Measurements from ENCODE around the gene PTX4.

Gene PTX4

DNA sequence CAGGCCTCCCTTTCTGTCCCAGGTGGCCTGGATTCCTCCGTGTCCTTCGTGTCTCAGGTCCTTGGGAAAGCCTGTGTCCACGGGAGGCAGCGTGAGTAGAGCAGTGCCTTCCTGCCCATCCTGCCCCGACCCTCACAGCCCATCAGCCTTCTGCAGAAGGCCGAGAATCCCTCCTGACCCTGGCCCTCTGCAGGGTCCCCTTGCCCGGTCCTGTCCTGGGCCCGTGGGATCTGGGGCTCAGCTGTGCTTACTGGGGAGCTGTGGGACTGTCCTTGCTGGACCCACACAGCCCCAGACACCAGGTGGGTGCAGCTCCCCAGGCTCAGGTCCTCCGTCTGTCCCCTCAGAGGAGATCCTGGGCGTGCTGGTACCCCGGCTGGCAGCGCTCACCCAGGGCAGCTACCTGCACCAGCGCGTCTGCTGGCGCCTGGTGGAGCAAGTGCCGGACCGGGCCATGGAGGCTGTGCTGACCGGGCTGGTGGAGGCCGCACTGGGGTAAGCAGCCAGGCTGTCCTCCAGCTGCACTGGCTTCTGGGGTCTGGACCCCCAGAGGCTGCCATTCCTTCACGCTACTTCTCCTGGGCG lies 8.4 kb upstream of the PTX4 start:
- Histone ChIP-seq H3K9ac (ENCODE audit: low read length in 2 of 2) (no peak overlapping the region), H3K27me3 (ENCODE audit: control insufficient read depth in 1 of 2, insufficient read depth in 2 of 2, low read length in 2 of 2) (no peaks in the 10 kb centered on the region), H3K36me3 (ENCODE audit: control insufficient read depth in 2 of 2, insufficient read depth in 2 of 2, low read length in 2 of 2) (peaks cover 6 to 40% of the 10 kb centered on the region in 2 donors), H3K9me3 (ENCODE audit: control insufficient read depth in 2 of 2, low read length in 2 of 2) (no peaks in the 10 kb centered on the region), H3K4me3 (ENCODE audit: low read length in 2 of 2) (no peak overlapping the region), H3K27ac (ENCODE audit: low read length) (no peak overlapping the region), H3K4me1 (ENCODE audit: control insufficient read depth, insufficient read depth, low read length) (peaks cover 24% of the 10 kb centered on the region)

DNA sequence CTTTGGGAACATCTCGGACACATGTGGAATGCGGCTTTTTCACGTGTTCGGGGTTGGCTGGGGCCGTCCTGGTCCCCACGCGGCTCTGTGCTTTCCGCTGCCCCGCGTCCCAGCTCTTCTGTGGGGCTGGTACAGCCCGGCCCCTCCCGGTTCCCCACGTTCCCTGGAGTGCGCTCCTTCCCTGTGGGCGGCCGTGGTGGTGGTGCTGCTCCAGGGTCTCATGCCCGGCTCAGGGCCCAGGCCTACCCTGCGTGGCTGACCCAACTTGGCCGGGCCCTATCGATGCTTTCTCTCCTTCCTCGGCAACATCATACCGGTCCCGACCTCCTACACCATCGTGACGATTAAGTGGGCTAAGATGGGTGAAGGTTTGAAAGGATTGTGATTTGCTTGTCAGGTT lies 7.7 kb upstream of the PTX4 start:
- Histone ChIP-seq H3K4me1 (ENCODE audit: control insufficient read depth, insufficient read depth, low read length) (peaks cover 24% of the 10 kb centered on the region), H3K4me3 (ENCODE audit: low read length in 2 of 2) (no peak overlapping the region), H3K27me3 (ENCODE audit: control insufficient read depth in 1 of 2, insufficient read depth in 2 of 2, low read length in 2 of 2) (no peaks in the 10 kb centered on the region), H3K27ac (ENCODE audit: low read length) (no peak overlapping the region), H3K9ac (ENCODE audit: low read length in 2 of 2) (no peak overlapping the region), H3K36me3 (ENCODE audit: control insufficient read depth in 2 of 2, insufficient read depth in 2 of 2, low read length in 2 of 2) (peaks cover 6 to 33% of the 10 kb centered on the region in 2 donors), H3K9me3 (ENCODE audit: control insufficient read depth in 2 of 2, low read length in 2 of 2) (no peaks in the 10 kb centered on the region)

DNA sequence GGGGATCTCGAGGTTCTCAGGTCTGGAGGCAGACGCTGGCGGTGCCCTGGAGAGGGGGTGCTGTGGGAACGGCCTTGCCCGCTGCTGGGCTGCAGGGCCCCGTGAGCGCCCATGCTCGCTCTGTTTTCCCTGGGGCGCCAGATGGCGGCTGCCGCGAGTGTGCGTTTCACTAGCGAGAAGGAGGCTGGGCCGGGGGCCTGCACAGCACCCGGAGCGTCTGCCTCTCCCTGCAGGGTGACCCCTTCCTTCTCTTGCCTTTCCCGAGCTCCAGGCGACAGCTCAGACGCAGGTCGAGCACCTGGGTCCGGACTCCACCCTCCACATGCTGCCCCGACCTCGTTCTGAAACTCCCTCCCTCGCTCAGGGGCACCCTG lies 7.1 kb upstream of the PTX4 start:
- Histone ChIP-seq H3K9ac (ENCODE audit: low read length in 2 of 2) (no peak overlapping the region), H3K4me1 (ENCODE audit: control insufficient read depth, insufficient read depth, low read length) (peaks cover 24% of the 10 kb centered on the region), H3K4me3 (ENCODE audit: low read length in 2 of 2) (no peak overlapping the region), H3K27ac (ENCODE audit: low read length) (no peak overlapping the region), H3K9me3 (ENCODE audit: control insufficient read depth in 2 of 2, low read length in 2 of 2) (no peaks in the 10 kb centered on the region), H3K27me3 (ENCODE audit: control insufficient read depth in 1 of 2, insufficient read depth in 2 of 2, low read length in 2 of 2) (no peaks in the 10 kb centered on the region), H3K36me3 (ENCODE audit: control insufficient read depth in 2 of 2, insufficient read depth in 2 of 2, low read length in 2 of 2) (peaks cover 3 to 31% of the 10 kb centered on the region in 2 donors)

DNA sequence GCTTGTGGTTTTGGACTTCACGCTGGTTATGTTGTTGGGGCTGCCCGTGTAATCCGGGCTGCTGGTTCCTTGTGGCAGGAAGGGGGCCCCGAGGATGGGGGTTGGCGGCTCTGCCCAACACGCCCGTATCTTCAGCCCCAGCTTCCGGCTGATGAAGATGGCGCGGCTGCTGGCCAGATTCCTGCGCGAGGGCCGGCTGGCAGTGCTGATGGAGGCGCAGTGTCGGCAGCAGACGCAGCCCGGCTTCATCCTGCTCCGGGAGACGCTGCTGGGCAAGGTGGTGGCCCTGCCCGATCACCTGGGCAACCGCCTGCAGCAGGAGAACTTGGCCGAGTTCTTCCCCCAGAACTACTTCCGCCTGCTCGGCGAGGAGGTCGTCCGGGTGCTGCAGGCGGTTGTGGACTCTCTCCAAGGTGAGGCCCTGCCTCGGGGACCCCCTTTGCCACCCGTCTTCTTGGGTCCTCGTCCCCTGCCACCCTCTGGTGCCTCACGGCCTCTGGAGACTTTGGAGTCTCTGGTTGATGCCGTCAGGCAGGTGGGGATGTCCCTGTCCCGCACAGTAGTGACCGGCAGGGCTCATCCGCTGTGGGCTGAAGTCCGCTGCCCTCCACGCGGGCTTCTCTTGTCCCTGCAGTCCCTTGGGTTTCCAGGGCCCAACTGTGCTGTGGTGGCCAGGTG lies 6.6 kb upstream of the PTX4 start:
- Histone ChIP-seq H3K9me3 (ENCODE audit: control insufficient read depth in 2 of 2, low read length in 2 of 2) (no peaks in the 10 kb centered on the region), H3K27me3 (ENCODE audit: control insufficient read depth in 1 of 2, insufficient read depth in 2 of 2, low read length in 2 of 2) (no peaks in the 10 kb centered on the region), H3K9ac (ENCODE audit: low read length in 2 of 2) (no peak overlapping the region), H3K36me3 (ENCODE audit: control insufficient read depth in 2 of 2, insufficient read depth in 2 of 2, low read length in 2 of 2) (peaks cover 3 to 28% of the 10 kb centered on the region in 2 donors), H3K4me3 (ENCODE audit: low read length in 2 of 2) (no peak overlapping the region), H3K27ac (ENCODE audit: low read length) (no peak overlapping the region), H3K4me1 (ENCODE audit: control insufficient read depth, insufficient read depth, low read length) (peaks cover 24% of the 10 kb centered on the region)

DNA sequence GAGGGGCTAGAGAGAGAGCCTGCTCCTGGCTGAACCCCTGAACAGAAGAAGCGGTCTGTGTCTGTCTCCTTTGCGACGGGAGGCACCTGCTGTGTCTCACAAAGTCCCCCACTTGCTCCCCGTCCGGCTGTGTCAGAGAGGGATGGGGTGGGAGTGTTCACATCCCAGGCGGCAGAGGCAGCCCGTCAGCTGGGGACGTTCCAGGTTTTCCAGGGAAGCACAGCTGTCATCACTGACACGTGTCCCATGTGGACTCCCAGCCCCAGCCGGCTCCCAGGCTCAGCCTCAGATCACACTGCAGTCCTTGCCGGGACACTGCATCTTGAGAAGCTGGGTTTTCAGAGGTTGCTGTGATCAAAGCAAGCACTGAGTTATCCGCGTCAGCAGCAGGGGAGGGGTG lies 6.0 kb upstream of the PTX4 start:
- peak overlapping the region; percentile 71 to 84 for H3K4me3 ChIP-seq (ENCODE audit: low read length in 2 of 2)
- H3K4me1 ChIP-seq (ENCODE audit: control insufficient read depth, insufficient read depth, low read length): peaks cover 24% of the 10 kb centered on the region
- no peaks in the 10 kb centered on the region for H3K9me3 ChIP-seq (ENCODE audit: control insufficient read depth in 2 of 2, low read length in 2 of 2)
- H3K27ac ChIP-seq (ENCODE audit: low read length): no peak overlapping the region
- peak overlapping the region; percentile 47 to 74 for H3K9ac ChIP-seq (ENCODE audit: low read length in 2 of 2)
- H3K36me3 ChIP-seq (ENCODE audit: control insufficient read depth in 2 of 2, insufficient read depth in 2 of 2, low read length in 2 of 2): peaks cover 3 to 24% of the 10 kb centered on the region in 2 donors
- no peaks in the 10 kb centered on the region for H3K27me3 ChIP-seq (ENCODE audit: control insufficient read depth in 1 of 2, insufficient read depth in 2 of 2, low read length in 2 of 2)

DNA sequence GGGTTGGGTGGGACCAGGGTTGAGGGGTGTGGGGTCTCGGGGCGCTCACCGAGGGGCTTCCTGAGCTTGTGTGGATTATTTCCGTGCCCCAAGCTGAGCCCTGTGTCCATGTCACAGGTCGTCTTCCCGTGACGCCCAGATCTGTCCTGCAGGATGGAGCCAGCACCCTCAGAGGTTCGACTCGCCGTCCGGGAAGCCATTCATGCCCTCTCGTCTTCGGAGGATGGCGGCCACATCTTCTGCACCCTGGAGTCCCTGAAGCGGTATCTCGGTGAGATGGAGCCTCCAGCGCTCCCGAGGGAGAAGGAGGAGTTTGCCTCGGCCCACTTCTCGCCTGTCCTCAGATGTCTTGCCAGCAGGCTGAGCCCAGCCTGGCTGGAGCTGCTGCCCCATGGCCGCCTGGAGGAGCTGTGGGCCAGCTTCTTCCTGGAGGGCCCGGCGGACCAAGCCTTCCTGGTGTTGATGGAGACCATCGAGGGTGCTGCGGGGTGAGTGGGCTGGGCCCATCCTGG lies 5.4 kb upstream of the PTX4 start:
- peaks cover 24% of the 10 kb centered on the region for H3K4me1 ChIP-seq (ENCODE audit: control insufficient read depth, insufficient read depth, low read length)
- peak overlapping the region; percentile 71 to 84 for H3K4me3 ChIP-seq (ENCODE audit: low read length in 2 of 2)
- H3K36me3 ChIP-seq (ENCODE audit: control insufficient read depth in 2 of 2, insufficient read depth in 2 of 2, low read length in 2 of 2): peaks cover 3 to 21% of the 10 kb centered on the region in 2 donors
- no peak overlapping the region for H3K27ac ChIP-seq (ENCODE audit: low read length)
- no peaks in the 10 kb centered on the region for H3K27me3 ChIP-seq (ENCODE audit: control insufficient read depth in 1 of 2, insufficient read depth in 2 of 2, low read length in 2 of 2)
- peak overlapping the region; percentile 73 to 74 for H3K9ac ChIP-seq (ENCODE audit: low read length in 2 of 2)
- no peaks in the 10 kb centered on the region for H3K9me3 ChIP-seq (ENCODE audit: control insufficient read depth in 2 of 2, low read length in 2 of 2)

DNA sequence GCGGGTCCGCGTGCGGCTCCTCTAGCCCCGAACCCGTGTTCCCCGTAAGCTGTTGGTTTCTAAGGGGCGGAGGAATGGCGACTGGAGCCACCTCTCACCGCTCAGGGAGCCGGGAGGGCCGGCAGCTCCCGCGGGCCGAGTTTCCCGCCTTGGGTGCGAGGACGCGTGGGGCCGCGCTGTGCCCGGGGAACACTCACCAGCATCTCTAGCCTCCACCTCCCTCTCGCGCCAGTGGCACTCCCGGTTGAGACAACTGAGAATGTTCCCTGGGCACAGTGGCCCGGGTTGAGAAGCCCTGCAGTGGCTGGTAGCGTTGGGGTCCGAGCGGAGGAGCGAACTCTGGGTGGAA lies 5.0 kb upstream of the PTX4 start:
- Histone ChIP-seq H3K36me3 (ENCODE audit: control insufficient read depth in 2 of 2, insufficient read depth in 2 of 2, low read length in 2 of 2) (peaks cover 3 to 18% of the 10 kb centered on the region in 2 donors), H3K4me3 (ENCODE audit: low read length in 2 of 2) (peak overlapping the region; percentile 71 to 84), H3K27me3 (ENCODE audit: control insufficient read depth in 1 of 2, insufficient read depth in 2 of 2, low read length in 2 of 2) (no peaks in the 10 kb centered on the region), H3K9ac (ENCODE audit: low read length in 2 of 2) (peak overlapping the region; percentile 73 to 74), H3K4me1 (ENCODE audit: control insufficient read depth, insufficient read depth, low read length) (peaks cover 24% of the 10 kb centered on the region), H3K9me3 (ENCODE audit: control insufficient read depth in 2 of 2, low read length in 2 of 2) (no peaks in the 10 kb centered on the region), H3K27ac (ENCODE audit: low read length) (peak overlapping the region; percentile 66)

DNA sequence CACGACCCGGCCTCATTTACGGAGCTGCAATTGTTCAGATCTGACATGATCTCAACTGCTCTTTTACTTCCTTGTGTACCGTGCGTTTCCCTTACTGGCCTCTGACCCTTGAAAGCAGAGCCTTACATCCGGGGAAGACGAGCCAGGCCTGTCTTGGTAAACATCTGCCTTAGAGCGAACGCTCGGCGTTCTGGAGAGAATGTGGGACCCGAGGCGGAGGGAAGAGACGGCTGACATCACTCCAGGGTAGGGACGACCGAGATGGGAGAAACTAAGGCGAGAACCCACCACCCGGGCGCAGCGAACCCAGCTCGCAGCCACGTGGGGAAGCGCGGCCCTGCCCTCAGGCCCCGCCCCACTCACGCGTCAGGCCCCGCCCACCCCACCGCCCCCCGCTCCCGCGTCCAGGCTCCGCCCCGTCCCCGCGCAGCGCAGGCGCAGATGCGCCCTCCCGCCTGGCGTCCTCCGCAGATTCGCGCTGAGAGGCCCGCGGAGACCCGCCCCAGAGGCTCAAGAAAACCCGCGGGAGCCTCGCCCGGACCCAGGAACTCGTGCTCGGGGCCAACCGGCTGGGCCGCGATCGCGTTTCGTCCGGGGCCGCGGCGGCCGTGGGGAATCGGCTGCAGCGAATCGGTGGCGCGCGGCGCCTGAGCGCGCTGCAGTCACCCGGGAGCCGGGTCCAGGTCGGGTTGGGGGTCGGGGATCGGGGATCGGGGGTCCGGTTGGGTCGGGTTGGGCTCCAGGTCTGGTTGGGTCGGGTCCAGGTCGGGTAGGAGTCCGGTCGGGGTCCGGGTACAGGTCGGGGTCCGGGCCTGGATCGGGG lies 4.4 kb upstream of the PTX4 start, which contains the start of gene TELO2:
Gene TELO2, plus strand, starts transcription at position 438 of the 823 bp plus-strand sequence. CDS start 922 bp downstream, outside the sequence.
- H3K36me3 ChIP-seq (ENCODE audit: control insufficient read depth in 2 of 2, insufficient read depth in 2 of 2, low read length in 2 of 2): peaks cover 3 to 18% of the 10 kb centered on the region in 2 donors
- H3K4me3 ChIP-seq (ENCODE audit: low read length in 2 of 2): peak within 1 kb of the TSS; percentile 73 to 84
- no peaks in the 10 kb centered on the region for H3K27me3 ChIP-seq (ENCODE audit: control insufficient read depth in 1 of 2, insufficient read depth in 2 of 2, low read length in 2 of 2)
- peaks cover 24% of the 10 kb centered on the region for H3K4me1 ChIP-seq (ENCODE audit: control insufficient read depth, insufficient read depth, low read length)
- H3K9ac ChIP-seq (ENCODE audit: low read length in 2 of 2): peak within 1 kb of the TSS; percentile 74 to 77
- no peaks in the 10 kb centered on the region for H3K9me3 ChIP-seq (ENCODE audit: control insufficient read depth in 2 of 2, low read length in 2 of 2)
- H3K27ac ChIP-seq (ENCODE audit: low read length): peak within 1 kb of the TSS; percentile 66

DNA sequence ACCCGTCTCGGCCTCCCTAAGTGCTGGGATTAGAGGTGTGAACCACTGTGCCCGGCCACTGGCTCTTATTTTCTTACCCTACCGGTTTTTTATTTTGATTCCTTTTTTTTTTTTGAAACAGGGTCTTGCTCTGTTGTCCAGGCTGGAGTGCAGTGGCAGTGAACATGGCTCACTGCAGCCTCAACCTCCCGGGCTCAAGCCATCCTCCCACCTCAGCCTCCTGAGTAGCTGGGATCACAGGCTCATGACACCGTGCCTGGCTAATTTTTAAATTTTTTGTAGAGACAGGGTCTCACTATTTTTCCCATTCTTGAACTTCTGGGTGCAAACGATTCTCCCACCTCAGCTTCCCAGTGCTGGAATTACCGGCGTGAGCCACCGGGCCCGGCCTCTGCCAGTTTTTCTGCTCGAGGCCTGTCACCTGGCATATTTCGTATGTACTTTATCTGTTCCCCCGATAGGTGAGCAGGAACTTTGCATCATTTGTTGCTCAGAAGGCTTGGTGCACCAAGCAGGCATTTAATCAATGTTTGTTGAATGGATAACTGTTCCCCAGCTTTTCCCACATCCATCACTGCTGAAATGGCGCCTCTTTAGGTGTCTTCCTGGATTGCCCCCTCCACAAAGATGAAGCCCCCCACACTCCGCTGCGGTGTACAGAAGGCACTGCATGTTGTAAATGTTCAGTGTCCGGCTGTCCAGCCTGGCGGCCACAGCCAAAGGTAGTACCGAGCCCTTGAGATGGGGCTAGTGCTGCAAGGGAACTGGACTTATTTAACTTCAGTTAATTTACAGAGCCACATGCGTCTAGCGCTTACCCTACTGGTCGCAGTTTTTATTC lies 3.6 kb upstream of the PTX4 start:
- peaks cover 21% of the 10 kb centered on the region for H3K4me1 ChIP-seq (ENCODE audit: control insufficient read depth, insufficient read depth, low read length)
- peak overlapping the region; percentile 60 for H3K27ac ChIP-seq (ENCODE audit: low read length)
- H3K4me3 ChIP-seq (ENCODE audit: low read length in 2 of 2): peak overlapping the region; percentile 73 to 84
- peaks cover 0 to 13% of the 10 kb centered on the region in 2 donors for H3K36me3 ChIP-seq (ENCODE audit: control insufficient read depth in 2 of 2, insufficient read depth in 2 of 2, low read length in 2 of 2)
- H3K27me3 ChIP-seq (ENCODE audit: control insufficient read depth in 1 of 2, insufficient read depth in 2 of 2, low read length in 2 of 2): no peaks in the 10 kb centered on the region
- H3K9me3 ChIP-seq (ENCODE audit: control insufficient read depth in 2 of 2, low read length in 2 of 2): no peaks in the 10 kb centered on the region
- peak overlapping the region; percentile 74 to 77 for H3K9ac ChIP-seq (ENCODE audit: low read length in 2 of 2)

DNA sequence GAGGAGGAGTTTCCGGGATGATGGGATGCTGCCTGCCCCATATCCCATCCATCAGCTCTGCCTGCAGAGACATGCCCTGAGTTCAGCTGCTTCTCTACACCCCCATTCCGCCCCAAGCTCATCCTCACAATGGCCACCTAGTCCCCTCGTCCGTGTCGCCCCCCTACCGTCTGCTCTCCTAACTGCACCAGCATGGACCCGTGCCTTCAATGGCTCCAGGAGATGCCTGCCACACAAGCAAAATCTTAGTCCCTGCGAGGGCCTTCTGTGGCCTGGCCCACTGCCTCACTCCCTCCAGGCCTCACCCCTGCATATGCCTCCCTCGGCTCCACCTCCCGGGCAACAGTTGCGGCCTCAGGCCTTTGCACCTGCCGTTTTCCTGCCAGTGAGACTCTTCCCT lies 2.6 kb upstream of the PTX4 start:
- Histone ChIP-seq H3K9me3 (ENCODE audit: control insufficient read depth in 2 of 2, low read length in 2 of 2) (no peaks in the 10 kb centered on the region), H3K27me3 (ENCODE audit: control insufficient read depth in 1 of 2, insufficient read depth in 2 of 2, low read length in 2 of 2) (no peaks in the 10 kb centered on the region), H3K4me3 (ENCODE audit: low read length in 2 of 2) (no peak overlapping the region), H3K27ac (ENCODE audit: low read length) (no peak overlapping the region), H3K36me3 (ENCODE audit: control insufficient read depth in 2 of 2, insufficient read depth in 2 of 2, low read length in 2 of 2) (peaks cover 0 to 7% of the 10 kb centered on the region in 2 donors), H3K4me1 (ENCODE audit: control insufficient read depth, insufficient read depth, low read length) (peaks cover 21% of the 10 kb centered on the region), H3K9ac (ENCODE audit: low read length in 2 of 2) (no peak overlapping the region)
